Sigmoid colon (tissue), 4 donors: ENCODE measurements around the gene EFCAB8.

ENCODE experiments used
- CTCF ChIP-seq, 4 experiments: fragments of 450-650 bp in 3 of 4; fragments of 200-600 bp in 1 of 4; IDR thresholded peaks; one replicate each; pipeline ENCODE4 v1.5.1; 2016 to 2019; ENCODE audit warnings: antibody characterized with exemption in 4 of 4, mild to moderate bottlenecking in 3 of 4, moderate library complexity in 2 of 4
- EP300 ChIP-seq, 4 donors: sonication (generic); formaldehyde crosslinking; IDR thresholded peaks; one replicate each; pipeline ENCODE4 v1.6.1; 2017; ENCODE audit warnings: antibody characterized with exemption in 4 of 4
- POLR2A ChIP-seq, 2 donors: fragments of 450-650 bp; IDR thresholded peaks; one replicate each; pipeline ENCODE4 v1.6.1; 2016; ENCODE audit warnings: antibody characterized with exemption in 2 of 2, mild to moderate bottlenecking in 2 of 2, moderate library complexity in 2 of 2
- POLR2AphosphoS5 ChIP-seq, 4 donors: sonication (generic); formaldehyde crosslinking; IDR thresholded peaks; one replicate each; pipeline ENCODE4 v1.6.1; 2017; ENCODE audit warnings: antibody characterized with exemption in 4 of 4

- TF ChIP-seq CTCF (IDR thresholded peaks at IDR 0.05) (no peak), POLR2A (IDR thresholded peaks at IDR 0.05) (no peak), POLR2AphosphoS5 (IDR thresholded peaks at IDR 0.05) (no peak), EP300 (IDR thresholded peaks at IDR 0.05) (no peak)
These were observed 148.9 kb downstream of the EFCAB8 start, which contains the start of gene BPIFB2 for GRCh38 chr20:33007376-33008335.
